MM.1S (cell line): ENCODE measurements around the gene TUBGCP6.

Experiments used
- EZH2 ChIP-seq: fragments of 300-600 bp; sonication (generic); optimal IDR thresholded peaks from 2 replicates; pipeline ENCODE3; 2017; ENCODE audit warnings: low read depth, mild to moderate bottlenecking, antibody characterized with exemption, low read length, mixed read lengths
- TF ChIP-seq, protein P1 (sequence below): fragments of 300-600 bp; sonication (generic); IDR thresholded peaks from 2 replicates; pipeline ENCODE4 v1.5.1; 2016; ENCODE audit warnings: antibody characterized with exemption, low read length, mixed read lengths

GRCh38 chr22:50190941-50191741 is 53.7 kb downstream of the TUBGCP6 start:
- TF ChIP-seq, protein P1, sequence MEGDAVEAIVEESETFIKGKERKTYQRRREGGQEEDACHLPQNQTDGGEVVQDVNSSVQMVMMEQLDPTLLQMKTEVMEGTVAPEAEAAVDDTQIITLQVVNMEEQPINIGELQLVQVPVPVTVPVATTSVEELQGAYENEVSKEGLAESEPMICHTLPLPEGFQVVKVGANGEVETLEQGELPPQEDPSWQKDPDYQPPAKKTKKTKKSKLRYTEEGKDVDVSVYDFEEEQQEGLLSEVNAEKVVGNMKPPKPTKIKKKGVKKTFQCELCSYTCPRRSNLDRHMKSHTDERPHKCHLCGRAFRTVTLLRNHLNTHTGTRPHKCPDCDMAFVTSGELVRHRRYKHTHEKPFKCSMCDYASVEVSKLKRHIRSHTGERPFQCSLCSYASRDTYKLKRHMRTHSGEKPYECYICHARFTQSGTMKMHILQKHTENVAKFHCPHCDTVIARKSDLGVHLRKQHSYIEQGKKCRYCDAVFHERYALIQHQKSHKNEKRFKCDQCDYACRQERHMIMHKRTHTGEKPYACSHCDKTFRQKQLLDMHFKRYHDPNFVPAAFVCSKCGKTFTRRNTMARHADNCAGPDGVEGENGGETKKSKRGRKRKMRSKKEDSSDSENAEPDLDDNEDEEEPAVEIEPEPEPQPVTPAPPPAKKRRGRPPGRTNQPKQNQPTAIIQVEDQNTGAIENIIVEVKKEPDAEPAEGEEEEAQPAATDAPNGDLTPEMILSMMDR: no peak
- no peak for TF ChIP-seq EZH2
